CD14-positive monocyte (primary cell): Measurements from ENCODE around the gene NRF1. TPM values are rescaled to one million over a fixed set of nuclear protein-coding genes. Genes with fewer than 3 reads are reported as not detected.

Experiments
- DNase-seq, 3 donors: peaks; one replicate each; pipeline ENCODE4 v3.0.0-alpha.2; 2011 to 2022
- H2AFZ ChIP-seq: 2 replicates; pipeline ENCODE4 v1.6.0; 2012; ENCODE audit warnings: mild to moderate bottlenecking, low read depth, low read length, inconsistent platforms; ENCODE audit not compliant: insufficient read depth, poor library complexity, severe bottlenecking
- H3K27ac ChIP-seq, 2 donors: 1 replicate in 1 of 2; 2 replicates in 1 of 2; pipeline ENCODE4 v1.5.1; 2012 to 2013; ENCODE audit warnings: low read length in 2 of 2, control low read depth in 1 of 2, inconsistent platforms in 1 of 2, low read depth in 1 of 2, mild to moderate bottlenecking in 1 of 2
- H3K27me3 ChIP-seq, 2 donors: one replicate each; pipeline versions ENCODE4 v1.6.0 to v1.6.1; 2011 to 2013; ENCODE audit warnings: low read length in 2 of 2; ENCODE audit not compliant: control insufficient read depth in 2 of 2, insufficient read depth in 2 of 2
- H3K36me3 ChIP-seq, 2 donors: replicated peaks in 1 of 2; 1 replicate in 1 of 2; 2 replicates in 1 of 2; pipeline versions ENCODE4 v1.5.1 to v1.6.1; 2012 to 2013; ENCODE audit warnings: low read length in 2 of 2, control low read depth in 1 of 2, inconsistent platforms in 1 of 2, mild to moderate bottlenecking in 1 of 2; ENCODE audit not compliant: insufficient read depth in 2 of 2, control insufficient read depth in 1 of 2
- H3K4me1 ChIP-seq, 2 donors: 1 replicate in 1 of 2; 2 replicates in 1 of 2; pipeline versions ENCODE4 v1.5.1 to v1.6.1; 2012 to 2013; ENCODE audit warnings: low read length in 2 of 2, control low read depth in 1 of 2, inconsistent platforms in 1 of 2, mild to moderate bottlenecking in 1 of 2, moderate library complexity in 1 of 2; ENCODE audit not compliant: insufficient read depth in 2 of 2, control insufficient read depth in 1 of 2
- H3K4me2 ChIP-seq: replicated peaks from 2 replicates; pipeline ENCODE3; 2012; ENCODE audit warnings: low read length, moderate library complexity, mild to moderate bottlenecking; ENCODE audit not compliant: poor library complexity, severe bottlenecking; ENCODE audit errors: extremely low read depth
- H3K4me3 ChIP-seq, 3 experiments: fragments of 200-600 bp in 1 of 3; sonication (generic) in 1 of 3; replicated peaks in 1 of 3; 1 replicate in 2 of 3; 2 replicates in 1 of 3; pipeline ENCODE4 v1.5.1; 2011 to 2013; ENCODE audit warnings: low read length in 3 of 3, mild to moderate bottlenecking in 3 of 3, control low read depth in 2 of 3, low read depth in 2 of 3, inconsistent platforms in 1 of 3, moderate library complexity in 1 of 3
- H3K79me2 ChIP-seq: 2 replicates; pipeline ENCODE4 v1.6.0; 2012; ENCODE audit warnings: mild to moderate bottlenecking, control low read depth, inconsistent platforms, low read length, moderate library complexity; ENCODE audit not compliant: insufficient read depth
- H3K9ac ChIP-seq: 2 replicates; pipeline ENCODE4 v1.6.0; 2017; ENCODE audit warnings: low read length, mild to moderate bottlenecking; ENCODE audit not compliant: insufficient read depth, poor library complexity, severe bottlenecking
- H3K9me3 ChIP-seq, 2 donors: replicated peaks in 1 of 2; 1 replicate in 1 of 2; 2 replicates in 1 of 2; pipeline versions ENCODE4 v1.5.1 to v1.6.1; 2012 to 2013; ENCODE audit warnings: low read length in 2 of 2, control low read depth in 1 of 2; ENCODE audit not compliant: control insufficient read depth in 1 of 2, insufficient read depth in 1 of 2
- H4K20me1 ChIP-seq: 2 replicates; pipeline ENCODE4 v1.6.0; 2012; ENCODE audit warnings: mild to moderate bottlenecking, low read length, control low read depth, moderate library complexity; ENCODE audit not compliant: insufficient read depth
- H3K27ac Mint-ChIP-seq, 7 donors: one replicate each; pipeline ENCODE4 v1.8.0; 2020; ENCODE audit warnings: mild to moderate bottlenecking in 7 of 7, mixed read lengths in 7 of 7, moderate library complexity in 6 of 7, inconsistent platforms in 2 of 7
- H3K27me3 Mint-ChIP-seq, 3 donors: one replicate each; pipeline ENCODE4 v1.8.0; 2021 to 2022; ENCODE audit warnings: low read depth in 3 of 3, mild to moderate bottlenecking in 3 of 3, mixed read lengths in 3 of 3, moderate library complexity in 3 of 3, inconsistent platforms in 1 of 3
- H3K36me3 Mint-ChIP-seq, 2 donors: one replicate each; pipeline ENCODE4 v1.8.0; 2020; ENCODE audit warnings: mixed read lengths in 2 of 2, inconsistent platforms in 1 of 2, mild to moderate bottlenecking in 1 of 2
- H3K4me1 Mint-ChIP-seq: one replicate; pipeline ENCODE4 v1.8.0; 2020; ENCODE audit warnings: mild to moderate bottlenecking, mixed read lengths
- H3K4me3 Mint-ChIP-seq, 2 donors: one replicate each; pipeline ENCODE4 v1.8.0; 2020; ENCODE audit warnings: mild to moderate bottlenecking in 2 of 2, mixed read lengths in 2 of 2, moderate library complexity in 1 of 2
- H3K9me3 Mint-ChIP-seq, 7 donors: one replicate each; pipeline ENCODE4 v1.8.0; 2020 to 2022; ENCODE audit warnings: mixed read lengths in 7 of 7, mild to moderate bottlenecking in 6 of 7, moderate library complexity in 6 of 7, inconsistent platforms in 2 of 7
- WGBS: methylation state at CpG from one replicate; pipeline ENCODE4 v1.1.5; 2013; ENCODE audit warnings: missing lambda C conversion rate; ENCODE audit not compliant: insufficient coverage; 5-methylcytosine and 5-hydroxymethylcytosine counted together
- intact Hi-C, 2 donors: fragments of 100-400 bp; cut with micrococcal nuclease; formaldehyde crosslinking; loops; one replicate each; pipeline versions ENCODE4 v1.15.0 to v1.15.1; 2023
- polyA plus RNA-seq, 3 donors: library from polyadenylated mRNA; depleted of rRNA in 1 of 3; unstranded in 2 of 3; stranded (reverse) in 1 of 3; fragments of 300-500 nt in 2 of 3; fragments of >200 nt in 1 of 3; fragmentation: Illumina TruSeq in 2 of 3; gene quantifications; 1 replicate in 2 of 3; 2 replicates in 1 of 3; pipeline ENCODE4 v1.2.3, GENCODE V29; 2012 to 2021
- small RNA-seq: library from RNA; depleted of rRNA; stranded (forward); fragments of <200 nt; gene quantifications from one replicate; pipeline ENCODE3, GENCODE V24; 2012; ENCODE audit warnings: low read depth; ENCODE audit not compliant: insufficient read length
- TF ChIP-seq, protein P1 (sequence below): fragments of 200-600 bp; IDR thresholded peaks from one replicate; pipeline ENCODE4 v1.8.0; 2022; ENCODE audit warnings: antibody characterized with exemption, mild to moderate bottlenecking

Gene NRF1
- polyA plus RNA-seq, 3 donors = 5.1 to 14.0 (median 7.7) TPM

DNA sequence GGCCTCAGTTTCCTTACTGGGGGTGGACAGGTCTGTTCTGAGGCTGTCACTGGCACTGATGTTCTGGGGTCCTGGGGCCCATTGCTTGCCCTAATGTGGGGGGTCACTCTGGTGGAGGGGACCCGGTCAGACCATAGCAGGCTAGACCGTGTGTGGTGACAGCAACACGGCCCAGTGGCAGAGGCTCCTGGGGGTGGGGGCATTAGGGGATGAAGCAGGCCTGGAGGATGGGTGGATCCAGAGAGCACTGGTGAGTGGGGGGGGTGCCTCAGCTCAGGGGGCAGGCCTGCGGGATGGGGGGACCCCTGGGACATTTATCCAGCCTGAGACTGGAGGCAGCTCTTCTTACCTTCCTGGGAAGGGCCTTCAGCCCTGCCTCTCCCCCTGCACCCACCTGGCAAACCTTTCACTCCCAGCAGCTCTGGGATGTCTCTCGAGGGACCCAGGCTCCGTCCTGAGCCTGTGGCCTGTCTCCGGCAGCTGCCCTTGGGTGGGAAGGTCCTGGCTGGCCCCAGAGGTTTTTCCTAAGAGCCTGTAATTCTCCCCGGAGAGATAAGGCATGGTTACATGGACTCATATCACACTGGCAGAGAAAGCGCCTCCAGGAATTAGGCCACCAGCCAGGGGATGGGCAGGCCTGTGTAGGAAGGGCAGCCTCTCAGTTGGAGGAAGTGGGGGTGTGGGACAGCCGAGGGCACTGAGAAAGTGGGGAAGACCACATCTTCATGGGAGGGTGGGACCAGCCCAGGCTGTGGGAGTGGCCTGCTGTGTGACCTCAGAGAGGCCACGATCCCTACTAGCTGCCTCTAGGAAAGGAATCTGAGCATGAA, 193.6 kb downstream of the NRF1 start:
- Histone ChIP-seq H3K4me2 (no peak overlapping the region), H3K27ac (no peak overlapping the region), H3K9me3 (no peaks in the 10 kb centered on the region), H3K79me2 (no peaks in the 10 kb centered on the region), H2AFZ (no peak overlapping the region), H3K27me3 (no peaks in the 10 kb centered on the region), H3K9ac (no peak overlapping the region), H3K4me1 (no peaks in the 10 kb centered on the region), H4K20me1 (no peaks in the 10 kb centered on the region), H3K4me3 (no peak overlapping the region), H3K36me3 (no peaks in the 10 kb centered on the region)
- H3K27ac Mint-ChIP-seq = no peak overlapping the region
- no peaks in the 10 kb centered on the region for H3K4me1 Mint-ChIP-seq
- DNase-seq = no peak
- 73% methylated on average over 9 of the region's 11 CpGs for WGBS
- H3K36me3 Mint-ChIP-seq = no peaks in the 10 kb centered on the region
- intact Hi-C loops = no loop called here
- no peak overlapping the region for H3K4me3 Mint-ChIP-seq
- TF ChIP-seq, protein P1, sequence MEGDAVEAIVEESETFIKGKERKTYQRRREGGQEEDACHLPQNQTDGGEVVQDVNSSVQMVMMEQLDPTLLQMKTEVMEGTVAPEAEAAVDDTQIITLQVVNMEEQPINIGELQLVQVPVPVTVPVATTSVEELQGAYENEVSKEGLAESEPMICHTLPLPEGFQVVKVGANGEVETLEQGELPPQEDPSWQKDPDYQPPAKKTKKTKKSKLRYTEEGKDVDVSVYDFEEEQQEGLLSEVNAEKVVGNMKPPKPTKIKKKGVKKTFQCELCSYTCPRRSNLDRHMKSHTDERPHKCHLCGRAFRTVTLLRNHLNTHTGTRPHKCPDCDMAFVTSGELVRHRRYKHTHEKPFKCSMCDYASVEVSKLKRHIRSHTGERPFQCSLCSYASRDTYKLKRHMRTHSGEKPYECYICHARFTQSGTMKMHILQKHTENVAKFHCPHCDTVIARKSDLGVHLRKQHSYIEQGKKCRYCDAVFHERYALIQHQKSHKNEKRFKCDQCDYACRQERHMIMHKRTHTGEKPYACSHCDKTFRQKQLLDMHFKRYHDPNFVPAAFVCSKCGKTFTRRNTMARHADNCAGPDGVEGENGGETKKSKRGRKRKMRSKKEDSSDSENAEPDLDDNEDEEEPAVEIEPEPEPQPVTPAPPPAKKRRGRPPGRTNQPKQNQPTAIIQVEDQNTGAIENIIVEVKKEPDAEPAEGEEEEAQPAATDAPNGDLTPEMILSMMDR = no peak
- peaks cover 0 to 2% (median 0%) of the 10 kb centered on the region in 7 donors for H3K9me3 Mint-ChIP-seq
- H3K27me3 Mint-ChIP-seq = peaks cover 2 to 17% (median 7%) of the 10 kb centered on the region in 3 donors

Small RNA genes within 50 kb of the gene (small RNA-seq; reads per million reads assigned to genes)
- gene MIR182 (not detected), gene MIR183 (not detected), gene MIR96 (not detected)

Other genes starting within 250 kb of the NRF1 start
- under 1 TPM in 2 of 3 donors, not detected in 1; 0.11 to 0.12 TPM for gene STRIP2, start 177.3 kb upstream of the NRF1 start, polyA plus RNA-seq
- not detected for gene SMKR1, start 109.2 kb upstream of the NRF1 start, polyA plus RNA-seq